K562 (cell line): ENCODE data around the gene ULK1. TPM values are rescaled to one million over a fixed set of nuclear protein-coding genes. Genes with fewer than 3 reads are reported as not detected.

Experiments
- ADNP ChIP-seq: fragments of 200-800 bp; sonication (Bioruptor generic); IDR thresholded peaks from 2 replicates; pipeline ENCODE4 v1.6.1; 2016; ENCODE audit warnings: missing genetic modification characterization, missing compliant biosample characterization
- CTBP1 ChIP-seq: fragments of 450-650 bp; IDR thresholded peaks from 2 replicates; pipeline ENCODE4 v1.6.1; 2016; ENCODE audit warnings: borderline replicate concordance
- CTCF ChIP-seq, 3 experiments: IDR thresholded peaks in 2 of 3; conservative IDR thresholded peaks in 1 of 3; 2 replicates each; pipeline ENCODE4 v1.5.1; 2011 to 2012; ENCODE audit warnings: low read length in 3 of 3, mild to moderate bottlenecking in 3 of 3, control low read depth in 2 of 3, improper control_type of control experiment in 1 of 3, inconsistent platforms in 1 of 3, low read depth in 1 of 3, mixed read lengths in 1 of 3, moderate library complexity in 1 of 3; ENCODE audit not compliant: insufficient read depth in 2 of 3
- ELF4 ChIP-seq: fragments of 450-650 bp; formaldehyde crosslinking; IDR thresholded peaks from 2 replicates; pipeline ENCODE4 v1.4.0; 2022; ENCODE audit warnings: missing genetic modification characterization
- FOS ChIP-seq: IDR thresholded peaks from 3 replicates; pipeline ENCODE4 v1.6.1; 2011; ENCODE audit not compliant: insufficient read length; ENCODE audit errors: extremely low read depth
- FUS ChIP-seq: fragments of 200-400 bp; formaldehyde crosslinking; optimal IDR thresholded peaks from 2 replicates; pipeline ENCODE3; 2017; ENCODE audit warnings: low read depth, low read length
- JUN ChIP-seq, 2 experiments: sonication (generic) in 1 of 2; formaldehyde crosslinking in 1 of 2; IDR thresholded peaks; 2 replicates each; pipeline versions ENCODE4 v1.6.1 to v1.8.0; 2012 to 2022; ENCODE audit warnings: borderline replicate concordance in 2 of 2, mild to moderate bottlenecking in 2 of 2, improper control_type of control experiment in 1 of 2, low read depth in 1 of 2, low read length in 1 of 2, missing genetic modification reagents in 1 of 2
- KAT7 ChIP-seq: sonication (generic); formaldehyde crosslinking; IDR thresholded peaks from 2 replicates; pipeline ENCODE4 v1.8.0; 2022; ENCODE audit warnings: missing genetic modification reagents, mild to moderate bottlenecking, borderline replicate concordance
- POLR2G ChIP-seq: fragments of 200-400 bp; formaldehyde crosslinking; IDR thresholded peaks from 2 replicates; pipeline ENCODE4 v1.6.1; 2017; ENCODE audit warnings: low read depth, mild to moderate bottlenecking, antibody characterized with exemption, low read length, moderate library complexity
- RBBP5 ChIP-seq: fragments of 200-600 bp; sonication (generic); IDR thresholded peaks from 2 replicates; pipeline ENCODE4 v1.6.1; 2012; ENCODE audit warnings: borderline replicate concordance, mild to moderate bottlenecking, low read length, control low read depth, inconsistent platforms; ENCODE audit not compliant: insufficient read depth, poor library complexity, severe bottlenecking
- RBFOX2 ChIP-seq: fragments of 200-400 bp; formaldehyde crosslinking; IDR thresholded peaks from 2 replicates; pipeline ENCODE4 v1.6.1; 2017; ENCODE audit warnings: low read depth, mild to moderate bottlenecking, low read length, moderate library complexity
- SMAD4 ChIP-seq: fragments of 250-450 bp; sonication (Bioruptor Pico); conservative IDR thresholded peaks from 2 replicates; pipeline ENCODE4 v1.8.0; 2021; ENCODE audit warnings: inconsistent platforms, mild to moderate bottlenecking, moderate library complexity
- SPI1 ChIP-seq: IDR thresholded peaks from 2 replicates; pipeline ENCODE4 v1.6.1; 2011; ENCODE audit warnings: low read depth, low read length, control low read depth, borderline replicate concordance
- SRSF9 ChIP-seq: fragments of 200-400 bp; formaldehyde crosslinking; IDR thresholded peaks from 2 replicates; pipeline ENCODE4 v1.6.1; 2017; ENCODE audit warnings: low read depth, low read length, borderline replicate concordance
- ZMIZ1 ChIP-seq, 2 experiments: fragments of 150-350 bp in 1 of 2; IDR thresholded peaks; 2 replicates each; pipeline ENCODE4 v1.6.1; 2012 to 2016; ENCODE audit warnings: low read depth in 2 of 2, low read length in 2 of 2, mild to moderate bottlenecking in 1 of 2, moderate library complexity in 1 of 2
- ZNF436 ChIP-seq: fragments of 250-450, 450-650 bp; sonication (Bioruptor Pico); formaldehyde crosslinking; IDR thresholded peaks from 2 replicates; pipeline ENCODE4 v1.7.0; 2020; ENCODE audit warnings: mild to moderate bottlenecking
- ZNF507 ChIP-seq: conservative IDR thresholded peaks from 2 replicates; pipeline ENCODE4 v1.6.1; 2017; ENCODE audit warnings: missing genetic modification characterization, missing compliant biosample characterization
- ZNF778 ChIP-seq: fragments of 450-650 bp; formaldehyde crosslinking; IDR thresholded peaks from 2 replicates; pipeline ENCODE4 v1.4.0; 2020; ENCODE audit warnings: mild to moderate bottlenecking, moderate library complexity
- polyA plus RNA-seq, 8 experiments: library from polyadenylated mRNA; depleted of rRNA in 4 of 8; stranded (reverse) in 5 of 8; unstranded in 3 of 8; fragments of >200 nt; fragmentation: Nextera tagmentation in 2 of 8; fragmentation: Illumina TruSeq in 1 of 8; extraction: Ambion mirVana in 2 of 8; extraction: Trizol in 1 of 8; gene quantifications; 2 replicates each; pipeline versions ENCODE4 v1.2.1 to v1.2.3, GENCODE V29; 2011 to 2014; ENCODE audit warnings: inconsistent platforms in 1 of 8, missing spikeins in 1 of 8
- total RNA-seq, 7 experiments: library from RNA; depleted of rRNA in 6 of 7; stranded (reverse); fragments of >200 nt in 6 of 7; fragmentation: Illumina TruSeq in 2 of 7; extraction: Trizol in 2 of 7; gene quantifications; 2 replicates each; pipeline versions ENCODE4 v1.2.1 to v1.2.3, GENCODE V29; 2011 to 2021; ENCODE audit warnings: low replicate concordance in 1 of 7

ULK1 gene
- total and polyA plus RNA-seq, 9 of the 15 experiments (the other 6 are each of a cell fraction or from before 2014, with no cell fraction given) = 0.15 to 29.4 (median 2.5) TPM

GRCh38 chr12:131949431-131950181 is 55.2 kb downstream of the ULK1 start, which contains the start of gene EP400 (continued):
- TF ChIP-seq JUN (IDR thresholded peaks at IDR 0.05; ENCODE audit: borderline replicate concordance, low read depth, low read length) = 0 out of 2 replicates have a peak, but pooled peaks have one; percentile 39
- TF ChIP-seq JUN (CRISPR knock-in tag; IDR thresholded peaks at IDR 0.05; ENCODE audit: borderline replicate concordance) = no peak
- peak; percentile 98 for TF ChIP-seq CTBP1
- TF ChIP-seq ZNF778 (CRISPR knock-in tag) = no peak
- TF ChIP-seq SRSF9 = no peak
- TF ChIP-seq CTCF (IDR thresholded peaks at IDR 0.05 in 2 of 3, conservative IDR thresholded peaks at IDR 0.05 in 1 of 3; ENCODE audit: insufficient read depth in 2 of 3, low read depth in 1 of 3, low read length in 3 of 3) = peak; percentile 40 to 84 (median 84); a peak in 5 of 6 replicates
- TF ChIP-seq SPI1 = 0 out of 2 replicates have a peak, but pooled peaks have one; percentile 40
- TF ChIP-seq FUS = peak; percentile 34
- TF ChIP-seq RBFOX2 = peak; percentile 85
- peak; percentile 88 for TF ChIP-seq POLR2G
- TF ChIP-seq RBBP5 = peak; percentile 93
- peak; percentile 82; the same call in 1 of the 2 replicates for TF ChIP-seq KAT7 (CRISPR knock-in tag)
- no peak for TF ChIP-seq FOS
- TF ChIP-seq ZMIZ1 (IDR thresholded peaks at IDR 0.05; ENCODE audit: low read depth in 2 of 2, low read length in 2 of 2) = peak in 1 of 2 experiments; percentile 49; a peak in 1 of 4 replicates
- no peak for TF ChIP-seq ZNF507 (tag)
- TF ChIP-seq ZNF436 (CRISPR knock-in tag) = no peak
- peak; percentile 94 for TF ChIP-seq SMAD4 (CRISPR knock-in tag)
- peak; percentile 75; the same call in 1 of the 2 replicates for TF ChIP-seq ADNP (tag)
- TF ChIP-seq ELF4 (CRISPR knock-in tag) = no peak
